Epithelial cell of esophagus (primary cell): ENCODE data around the gene DLL1.

Experiments
- DNase-seq: peaks from one replicate; pipeline ENCODE4 v3.0.0; 2010; ENCODE audit warnings: low read depth
- H3K4me3 ChIP-seq: 2 replicates; pipeline ENCODE4 v1.5.1; 2011; ENCODE audit warnings: mild to moderate bottlenecking, low read length, control low read depth
- TF ChIP-seq, protein P1 (sequence below): IDR thresholded peaks from 2 replicates; pipeline ENCODE4 v1.5.1; 2011; ENCODE audit warnings: low read depth, mild to moderate bottlenecking, low read length, control low read depth, inconsistent platforms; ENCODE audit not compliant: insufficient read depth; ENCODE audit errors: missing control alignments

The DLL1 gene

DNA sequence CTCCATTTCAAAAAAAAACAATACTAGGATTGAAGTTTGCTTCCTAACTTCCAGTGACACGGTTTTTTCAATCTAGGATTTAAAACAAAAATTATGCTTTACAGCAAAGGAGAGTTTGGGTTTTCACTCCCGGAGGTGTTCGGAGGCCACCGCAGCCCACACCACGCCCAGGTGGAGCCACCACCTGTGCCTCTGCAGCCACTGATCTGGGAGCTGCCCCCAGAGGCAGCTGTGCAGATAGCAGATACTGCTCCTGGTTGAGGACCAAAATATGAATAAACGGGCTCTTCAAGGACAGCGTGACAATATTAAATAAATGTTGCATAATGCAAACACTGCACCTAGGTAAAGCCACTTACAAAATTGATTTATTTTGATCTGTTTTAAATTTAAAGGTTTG, 30.2 kb downstream of the DLL1 start:
- DNase-seq, result no peak
- no peak overlapping the region for H3K4me3 ChIP-seq

DNA sequence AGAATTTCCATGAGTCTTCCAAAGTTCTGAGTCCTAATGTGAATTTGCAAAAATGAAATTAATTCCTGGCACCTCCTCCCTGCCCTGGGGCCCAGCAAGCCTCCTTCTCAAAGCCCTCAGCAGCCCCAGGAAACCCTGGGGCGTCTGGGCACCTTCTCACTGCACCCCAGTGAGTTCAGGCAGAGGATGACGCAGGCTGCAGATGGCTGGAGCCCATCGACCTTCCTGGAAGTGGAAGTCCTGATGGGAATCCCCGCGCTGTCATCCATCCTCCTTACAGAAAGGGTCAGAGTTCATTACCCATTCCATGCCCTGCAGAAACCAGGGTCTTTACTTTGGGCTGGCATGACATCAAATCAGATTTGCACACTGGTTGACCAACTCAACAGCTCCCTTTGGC, 31.6 kb downstream of the DLL1 start:
- H3K4me3 ChIP-seq, result no peak overlapping the region
- TF ChIP-seq, protein P1, sequence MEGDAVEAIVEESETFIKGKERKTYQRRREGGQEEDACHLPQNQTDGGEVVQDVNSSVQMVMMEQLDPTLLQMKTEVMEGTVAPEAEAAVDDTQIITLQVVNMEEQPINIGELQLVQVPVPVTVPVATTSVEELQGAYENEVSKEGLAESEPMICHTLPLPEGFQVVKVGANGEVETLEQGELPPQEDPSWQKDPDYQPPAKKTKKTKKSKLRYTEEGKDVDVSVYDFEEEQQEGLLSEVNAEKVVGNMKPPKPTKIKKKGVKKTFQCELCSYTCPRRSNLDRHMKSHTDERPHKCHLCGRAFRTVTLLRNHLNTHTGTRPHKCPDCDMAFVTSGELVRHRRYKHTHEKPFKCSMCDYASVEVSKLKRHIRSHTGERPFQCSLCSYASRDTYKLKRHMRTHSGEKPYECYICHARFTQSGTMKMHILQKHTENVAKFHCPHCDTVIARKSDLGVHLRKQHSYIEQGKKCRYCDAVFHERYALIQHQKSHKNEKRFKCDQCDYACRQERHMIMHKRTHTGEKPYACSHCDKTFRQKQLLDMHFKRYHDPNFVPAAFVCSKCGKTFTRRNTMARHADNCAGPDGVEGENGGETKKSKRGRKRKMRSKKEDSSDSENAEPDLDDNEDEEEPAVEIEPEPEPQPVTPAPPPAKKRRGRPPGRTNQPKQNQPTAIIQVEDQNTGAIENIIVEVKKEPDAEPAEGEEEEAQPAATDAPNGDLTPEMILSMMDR, result no peak
- no peak for DNase-seq

More for the DNA sequence above, 30.2 kb downstream of the DLL1 start:
- TF ChIP-seq, protein P1, result peak; percentile 17

DNA sequence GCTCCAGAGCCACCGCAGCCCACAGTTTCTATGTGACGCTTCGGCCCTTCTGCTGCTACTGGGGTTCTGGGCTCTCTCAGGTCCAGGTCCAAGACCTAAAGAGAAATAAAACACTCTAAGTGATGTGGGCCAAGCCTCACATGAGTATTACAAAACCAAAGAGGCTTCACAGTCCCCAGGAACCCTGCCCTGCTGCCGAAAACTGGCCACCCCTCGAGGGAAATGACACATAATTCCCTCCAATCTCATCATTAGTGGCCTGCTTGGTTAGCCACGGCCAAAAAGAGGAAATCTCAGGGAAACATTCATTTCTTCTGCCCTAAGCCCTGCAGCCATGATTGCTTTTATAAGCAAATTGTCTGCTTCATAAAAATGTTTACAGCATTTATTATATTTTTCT, 32.5 kb downstream of the DLL1 start:
- DNase-seq, result no peak
- H3K4me3 ChIP-seq, result no peak overlapping the region
- TF ChIP-seq, protein P1, result no peak

DNA sequence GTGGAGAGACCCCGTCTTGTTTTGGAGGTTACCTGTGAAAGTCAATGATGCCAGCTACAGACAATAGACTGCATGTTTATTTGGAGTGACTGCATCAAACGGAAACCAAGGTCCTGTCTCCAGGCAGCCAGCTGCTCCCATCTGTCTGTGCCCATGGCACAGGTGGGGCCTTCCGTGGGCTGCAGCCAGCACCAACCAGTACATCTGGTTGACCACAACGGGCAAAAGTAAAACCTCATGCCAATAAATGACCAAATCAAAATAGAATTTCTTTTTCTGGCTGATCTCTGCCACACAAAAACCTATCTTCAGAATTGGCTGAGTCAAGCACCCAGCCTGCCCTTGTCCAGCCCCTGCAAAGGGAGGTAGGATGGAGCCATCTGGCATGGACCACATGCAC, 33.5 kb downstream of the DLL1 start:
- DNase-seq, result no peak
- TF ChIP-seq, protein P1, result no peak
- no peak overlapping the region for H3K4me3 ChIP-seq

DNA sequence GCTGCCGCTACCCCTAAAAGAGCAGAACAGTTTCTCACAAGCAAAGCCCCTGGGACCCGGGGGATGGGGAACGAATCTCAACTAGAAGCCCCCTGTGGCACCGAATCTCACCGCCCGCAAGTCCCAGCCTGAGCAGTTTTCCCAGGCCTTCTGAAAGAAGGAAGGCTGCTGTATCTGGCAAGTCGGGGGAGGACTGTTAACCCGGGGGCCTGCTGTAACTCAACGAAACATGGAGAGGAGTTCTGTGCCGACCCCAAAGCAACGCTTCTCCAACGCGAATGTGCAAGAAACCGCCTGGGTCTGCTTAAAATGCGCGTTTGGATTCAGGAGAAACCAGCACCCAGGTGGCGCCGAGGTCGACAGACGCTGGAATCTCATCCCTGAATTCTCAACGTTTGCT, 34.2 kb downstream of the DLL1 start:
- no peak for DNase-seq
- H3K4me3 ChIP-seq, result no peak overlapping the region
- TF ChIP-seq, protein P1, result no peak

DNA sequence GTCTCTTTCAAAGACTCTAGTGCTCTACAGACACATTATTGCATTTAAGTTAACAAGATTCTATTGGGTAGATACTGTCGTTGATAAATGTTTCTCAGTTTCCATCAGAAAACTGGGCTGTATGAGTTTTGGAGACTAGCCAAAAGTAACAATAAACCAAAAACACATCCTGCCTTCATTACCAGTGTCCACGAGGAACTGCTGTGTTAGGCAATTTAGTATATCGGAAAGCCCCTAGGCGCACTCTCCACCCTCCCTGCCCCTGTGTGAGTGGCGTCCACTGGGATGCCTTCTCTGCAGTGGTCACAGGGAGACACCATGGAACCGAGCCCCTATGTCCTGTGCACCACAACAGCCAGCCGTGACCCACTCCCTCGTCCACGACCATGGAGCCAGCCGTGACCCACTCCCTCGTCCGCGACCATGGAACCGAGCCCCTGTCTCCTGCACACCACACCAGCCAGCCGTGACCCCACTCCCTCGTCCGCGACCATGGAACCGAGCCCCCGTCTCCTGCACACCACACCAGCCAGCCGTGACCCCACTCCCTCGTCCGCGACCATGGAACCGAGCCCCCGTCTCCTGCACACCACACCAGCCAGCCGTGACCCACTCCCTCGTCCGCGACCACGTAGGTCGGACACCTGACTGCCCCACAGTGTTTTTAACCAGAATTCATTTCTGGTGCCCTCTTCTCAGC, 35.3 kb downstream of the DLL1 start:
- DNase-seq, result no peak
- TF ChIP-seq, protein P1, result no peak
- H3K4me3 ChIP-seq, result no peak overlapping the region
